Skeletal muscle tissue (tissue), 4 donors: ENCODE measurements around the gene FKBP14. TPM values are rescaled to one million over a fixed set of nuclear protein-coding genes. Genes with fewer than 3 reads are reported as not detected.
"Not testable (repeated sequence)": the region's sequence is repeated elsewhere in the genome, so short reads cannot be mapped to it uniquely, and the experiment has no call there.

Experiments
- H3K27ac ChIP-seq: one replicate; pipeline ENCODE4 v1.7.0; 2013; ENCODE audit warnings: mild to moderate bottlenecking, low read depth, low read length, inconsistent platforms
- H3K27me3 ChIP-seq, 3 donors: one replicate each; pipeline ENCODE4 v1.7.0; 2013; ENCODE audit warnings: low read length in 3 of 3; ENCODE audit not compliant: control insufficient read depth in 3 of 3, insufficient read depth in 3 of 3
- H3K36me3 ChIP-seq, 3 donors: one replicate each; pipeline ENCODE4 v1.7.0; 2013; ENCODE audit warnings: low read length in 3 of 3; ENCODE audit not compliant: control insufficient read depth in 3 of 3, insufficient read depth in 3 of 3
- H3K4me1 ChIP-seq, 3 donors: one replicate each; pipeline ENCODE4 v1.7.0; 2013; ENCODE audit warnings: low read length in 3 of 3, mild to moderate bottlenecking in 3 of 3; ENCODE audit not compliant: control insufficient read depth in 3 of 3, insufficient read depth in 3 of 3
- H3K4me3 ChIP-seq, 3 donors: one replicate each; pipeline ENCODE4 v1.7.0; 2013; ENCODE audit warnings: low read length in 3 of 3
- H3K9ac ChIP-seq, 3 donors: one replicate each; pipeline ENCODE4 v1.7.0; 2013; ENCODE audit warnings: low read length in 3 of 3, mild to moderate bottlenecking in 3 of 3, moderate library complexity in 2 of 3, low read depth in 1 of 3
- H3K9me3 ChIP-seq, 3 donors: one replicate each; pipeline ENCODE4 v1.7.0; 2013; ENCODE audit warnings: low read length in 3 of 3; ENCODE audit not compliant: control insufficient read depth in 3 of 3
- total RNA-seq: library from RNA; depleted of rRNA; stranded (reverse); fragments of >200 nt; gene quantifications from one replicate; pipeline ENCODE4 v1.2.3, GENCODE V29; 2014
- donor health status: Osteomylitis.

FKBP14 gene
- total RNA-seq, 1 donor from 2014 or later, result 13.0 TPM

GRCh38 chr7:29968683-29969395 lies 57.7 kb downstream of the FKBP14 start:
- Histone ChIP-seq H3K9me3 (no peaks in the 10 kb centered on the region), H3K4me3 (no peak overlapping the region), H3K36me3 (no peaks in the 10 kb centered on the region), H3K9ac (no peak overlapping the region), H3K27me3 (no peaks in the 10 kb centered on the region), H3K4me1 (no peaks in the 10 kb centered on the region), H3K27ac (no peak overlapping the region)

DNA sequence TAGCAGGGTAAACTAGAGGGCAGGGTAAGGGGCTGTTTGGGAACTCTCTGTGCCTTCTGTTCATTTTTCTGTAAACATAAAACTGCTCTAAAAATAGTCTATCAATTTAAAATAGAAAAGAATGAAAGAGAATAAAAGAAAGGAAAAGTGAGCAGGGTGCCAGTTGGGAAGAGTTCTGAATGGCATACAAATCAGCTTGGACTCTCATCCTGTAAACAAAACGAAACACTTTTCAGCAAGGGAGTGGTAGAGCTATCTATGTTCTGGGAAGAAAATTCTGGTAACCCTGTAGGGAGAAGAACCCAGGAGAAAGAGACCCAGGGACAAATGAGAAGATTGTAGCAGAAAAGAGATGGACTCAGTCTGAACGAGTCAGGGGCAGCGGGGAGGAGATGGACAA lies 61.5 kb downstream of the FKBP14 start:
- Histone ChIP-seq H3K27ac (no peak overlapping the region), H3K36me3 (no peaks in the 10 kb centered on the region), H3K4me3 (no peak overlapping the region), H3K4me1 (no peaks in the 10 kb centered on the region), H3K9ac (no peak overlapping the region), H3K9me3 (no peaks in the 10 kb centered on the region), H3K27me3 (no peaks in the 10 kb centered on the region)

DNA sequence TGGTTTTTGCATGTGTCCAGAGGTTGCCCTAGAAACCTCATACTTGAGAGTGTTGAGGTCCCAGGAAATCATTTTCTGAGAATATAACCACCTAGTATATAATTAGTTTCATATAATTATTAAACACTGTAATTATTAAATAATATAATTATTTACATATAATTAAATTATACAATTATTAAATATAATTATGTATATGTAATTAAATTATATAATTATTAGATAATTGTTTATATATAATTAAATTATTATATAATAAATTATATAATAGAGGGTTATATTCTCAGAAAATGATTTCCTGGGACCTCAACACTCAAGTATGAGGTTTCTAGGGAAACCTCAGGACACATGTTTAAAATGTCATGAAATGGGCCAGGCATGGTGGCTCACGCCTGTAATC lies 64.5 kb downstream of the FKBP14 start:
- no peaks in the 10 kb centered on the region for H3K27me3 ChIP-seq
- H3K36me3 ChIP-seq, result no peaks in the 10 kb centered on the region
- H3K4me1 ChIP-seq, result no peaks in the 10 kb centered on the region
- no peak overlapping the region for H3K27ac ChIP-seq
- H3K4me3 ChIP-seq, result no peak overlapping the region
- H3K9ac ChIP-seq, result no peak overlapping the region
- no peaks in the 10 kb centered on the region for H3K9me3 ChIP-seq

DNA sequence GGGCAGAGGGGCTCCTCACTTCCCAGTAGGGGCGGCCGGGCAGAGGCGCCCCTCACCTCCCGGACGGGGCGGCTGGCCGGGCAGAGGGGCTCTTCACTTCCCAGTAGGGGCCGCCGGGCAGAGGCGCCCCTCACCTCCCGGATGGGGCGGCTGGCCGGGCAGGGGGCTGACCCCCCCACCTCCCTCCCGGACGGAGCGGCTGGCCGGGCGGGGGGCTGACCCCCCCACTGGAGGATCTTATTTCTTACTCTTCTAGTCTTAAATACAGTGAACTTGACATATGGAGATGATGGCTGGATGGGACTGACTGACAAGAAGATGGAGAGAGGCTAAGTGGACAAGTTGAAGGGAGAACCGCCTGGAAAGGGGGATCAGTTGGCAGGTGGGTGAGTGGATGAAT lies 64.9 kb downstream of the FKBP14 start:
- H3K9ac ChIP-seq, H3K4me3 ChIP-seq, H3K9me3 ChIP-seq, H3K27me3 ChIP-seq, H3K27ac ChIP-seq, H3K36me3 ChIP-seq, H3K4me1 ChIP-seq: not testable (repeated sequence)

Other genes starting within 250 kb of the FKBP14 start
- 4.7 TPM for gene WIPF3, start 220.2 kb downstream of the FKBP14 start, total RNA-seq
- gene SCRN1, start 36.9 kb downstream of the FKBP14 start, total RNA-seq, result 20.4 TPM
- gene PLEKHA8, start 1.7 kb upstream of the FKBP14 start, total RNA-seq, result 6.8 TPM
- gene MTURN, start 108.3 kb upstream of the FKBP14 start, total RNA-seq, result 74.6 TPM